ENCODE data around the gene ARHGAP24. TPM values are rescaled to one million over a fixed set of nuclear protein-coding genes. Genes with fewer than 3 reads are reported as not detected.

The ARHGAP24 gene
- total and polyA plus RNA-seq, 2 donors (not counting 3 experiments of a cell fraction or from before 2014, with no cell fraction given), result 52.1 to 79.4 TPM

GRCh38 chr4:85776579-85776978 is 301.6 kb downstream of the ARHGAP24 start:
- DNase-seq (ENCODE audit: low read depth, low spot score) (peak; percentile 89), FAIRE-seq (peak; percentile 80)
- H4K20me1 ChIP-seq (replicated peaks; ENCODE audit: control insufficient read depth, extremely low read depth, insufficient read depth, low read length), result no peaks in the 10 kb centered on the region
- no TSS peak for BruUV-seq (replicated peaks)
- no peaks in the 10 kb centered on the region for H3K36me3 ChIP-seq (ENCODE audit: control insufficient read depth in 2 of 2, extremely low read depth in 1 of 2, insufficient read depth in 2 of 2, low read length in 2 of 2)
- peak overlapping the region; percentile 100 for H3K9ac ChIP-seq (replicated peaks; ENCODE audit: extremely low read depth, insufficient read depth, low read length)
- intact Hi-C loops (cut with micrococcal nuclease), result loop anchor here (1.0 to 5.0 kb wide), 2 partner anchors 14 to 899 kb away; no protein-coding TSS in a partner anchor
- no peaks in the 10 kb centered on the region for H3K9me1 ChIP-seq (replicated peaks; ENCODE audit: control insufficient read depth, extremely low read depth, insufficient read depth, low read length)
- POLR2A ChIA-PET, result interaction anchor here (3.6 kb wide), 1 partner anchor 14 kb away, joined by 43 read pairs; no protein-coding TSS in a partner anchor
- H3K4me2 ChIP-seq (ENCODE audit: insufficient read depth, low read length), result peak overlapping the region; percentile 100
- H2AFZ ChIP-seq (ENCODE audit: low read depth, low read length), result no peak overlapping the region
- no peaks in the 10 kb centered on the region for H3K9me3 ChIP-seq (replicated peaks; ENCODE audit: control insufficient read depth, insufficient read depth, low read length)
- peaks cover 46% of the 10 kb centered on the region for H3K79me2 ChIP-seq (ENCODE audit: control insufficient read depth, insufficient read depth, low read length)
- TF ChIP-seq GATA2 (IDR thresholded peaks at IDR 0.05; ENCODE audit: insufficient read depth, insufficient read length, low read depth, low read length), result peak; percentile 56
- TF ChIP-seq CTCF (IDR thresholded peaks at IDR 0.05; ENCODE audit: extremely low read depth in 1 of 2, insufficient read depth in 1 of 2, low read depth in 1 of 2, low read length in 2 of 2), result no peak
- TF ChIP-seq POLR2A (IDR thresholded peaks at IDR 0.05; ENCODE audit: low read depth, low read length), result peak; percentile 18
- peak; percentile 85 for TF ChIP-seq POLR2AphosphoS5 (IDR thresholded peaks at IDR 0.05; ENCODE audit: insufficient read depth, low read depth, low read length)
- no peak for TF ChIP-seq MYC (IDR thresholded peaks at IDR 0.05; ENCODE audit: low read depth, low read length)
- peak; percentile 99 for TF ChIP-seq JUN (IDR thresholded peaks at IDR 0.05; ENCODE audit: borderline replicate concordance, insufficient read depth, insufficient read length, low read depth)
- TF ChIP-seq FOS (IDR thresholded peaks at IDR 0.05; ENCODE audit: borderline replicate concordance, insufficient read depth, low read length), result peak; percentile 99
- TF ChIP-seq EZH2 (IDR thresholded peaks at IDR 0.05; ENCODE audit: borderline replicate concordance, low read depth, low read length, severe bottlenecking), result no peak
- no peak for TF ChIP-seq MAX (IDR thresholded peaks at IDR 0.05; ENCODE audit: insufficient read depth, insufficient read length)
- H3K27ac ChIP-seq (ENCODE audit: insufficient read depth, low read depth, low read length), result peak overlapping the region; percentile 100
- CTCF ChIA-PET, result interaction anchor here (2.9 to 10.0 kb wide), 4 partner anchors 12 to 21 kb away, joined by 11 to 129 read pairs (median 46); no protein-coding TSS in a partner anchor
- H3K4me3 ChIP-seq (replicated peaks in 1 of 3; ENCODE audit: insufficient read depth in 1 of 3, low read depth in 1 of 3, low read length in 3 of 3), result peak overlapping the region in 1 of 3 experiments; percentile 43
- peaks cover 57% of the 10 kb centered on the region for H3K4me1 ChIP-seq (ENCODE audit: control insufficient read depth, extremely low read depth, insufficient read depth, low read length)
- dilution Hi-C loops (cut with MboI; ENCODE audit: extremely low pct_ligation_motif_present, low sequenced_read_pairs), result no loop called here
- H3K27me3 ChIP-seq (ENCODE audit: control insufficient read depth in 2 of 2, insufficient read depth in 2 of 2, low read length in 2 of 2), result no peaks in the 10 kb centered on the region

All from endothelial cell of umbilical vein (primary cell).